SKM-1 (cell line): ENCODE results near the gene MYBPHL.
"Not testable (repeated sequence)": the region's sequence is repeated elsewhere in the genome, so short reads cannot be mapped to it uniquely, and the experiment has no call there.

Experiments
- DNase-seq: peaks from one replicate; lab custom pipeline; 2025; ENCODE audit not compliant: unreplicated experiment; lab: John Stamatoyannopoulos, UW

Gene MYBPHL

GRCh38 chr1:109307274-109308021 is 637 bp upstream of the MYBPHL start:
- no peak for DNase-seq

DNA sequence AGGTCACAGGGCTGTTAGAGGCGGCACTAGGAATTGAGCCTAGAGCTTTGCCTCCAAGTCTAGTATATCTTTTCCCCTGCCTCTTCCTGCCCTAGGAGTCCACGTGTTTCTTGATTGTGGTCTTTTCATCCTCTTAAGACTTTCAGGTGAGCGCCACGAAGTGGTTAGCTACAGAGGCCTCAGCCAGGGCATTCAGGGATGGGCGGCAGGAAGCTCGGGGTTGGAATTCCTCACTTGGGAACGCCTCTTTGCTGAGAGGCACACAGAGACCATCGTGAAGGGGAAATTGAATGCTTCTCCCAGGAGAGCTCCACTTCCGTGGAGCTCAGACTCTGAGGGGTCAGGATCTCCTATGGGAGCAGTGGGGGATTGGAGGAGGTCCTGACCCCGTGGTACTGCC is 820 bp downstream of the MYBPHL start:
- DNase-seq = not testable (repeated sequence)

GRCh38 chr1:109304226-109304920 is 2.4 kb downstream of the MYBPHL start:
- no peak for DNase-seq

- DNase-seq = no peak
Observed at GRCh38 chr1:109301874-109302273, 4.9 kb downstream of the MYBPHL start.

DNA sequence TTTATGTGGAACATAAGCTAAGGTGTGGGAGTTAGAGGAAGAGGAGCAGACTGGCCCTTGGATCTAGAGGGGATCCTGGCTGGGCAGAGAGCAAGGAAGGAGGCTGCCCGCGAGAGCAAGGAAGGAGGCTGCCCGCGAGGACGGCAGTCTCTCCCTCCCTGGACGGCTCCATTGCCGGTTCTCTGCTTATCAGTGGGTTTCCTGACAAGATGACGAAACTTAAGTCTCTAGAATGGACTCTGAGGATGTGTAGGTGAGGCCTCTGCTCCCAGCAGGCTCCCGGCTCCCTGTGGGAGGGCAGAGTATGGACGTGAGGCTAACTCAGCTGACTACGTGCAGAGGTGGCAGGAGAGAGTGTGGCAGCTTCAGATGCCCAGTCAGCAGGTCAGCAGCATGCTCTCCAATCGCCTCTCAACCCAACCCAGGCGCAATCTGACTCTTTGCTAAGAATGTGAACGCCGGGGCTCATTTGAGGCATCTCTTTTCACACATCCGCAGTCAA is 6.1 kb downstream of the MYBPHL start:
- DNase-seq = no peak

- DNase-seq = no peak
Observed at GRCh38 chr1:109299558-109300343, 7.1 kb downstream of the MYBPHL start.

GRCh38 chr1:109298666-109299557 is 7.9 kb downstream of the MYBPHL start:
- no peak for DNase-seq

DNA sequence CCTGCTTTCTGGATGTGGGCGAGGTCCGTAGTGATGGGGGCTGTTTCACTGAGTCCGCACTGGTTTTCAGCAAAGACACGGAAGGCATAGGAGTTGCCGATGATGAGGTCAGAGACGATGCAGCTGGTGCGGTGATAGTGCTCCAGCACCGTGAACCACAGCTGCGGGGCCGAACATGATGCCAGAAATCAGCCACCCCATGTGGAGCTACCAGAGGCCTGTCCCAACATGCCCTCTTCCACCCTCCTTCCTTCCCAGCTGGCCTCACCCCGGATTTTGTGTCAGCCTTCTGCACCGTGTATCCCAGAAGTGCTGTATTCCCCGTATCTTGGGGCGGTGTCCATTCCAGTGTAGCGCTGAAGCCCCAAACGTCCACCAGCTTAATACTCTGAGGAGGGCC is 10.0 kb downstream of the MYBPHL start:
- DNase-seq = no peak

DNA sequence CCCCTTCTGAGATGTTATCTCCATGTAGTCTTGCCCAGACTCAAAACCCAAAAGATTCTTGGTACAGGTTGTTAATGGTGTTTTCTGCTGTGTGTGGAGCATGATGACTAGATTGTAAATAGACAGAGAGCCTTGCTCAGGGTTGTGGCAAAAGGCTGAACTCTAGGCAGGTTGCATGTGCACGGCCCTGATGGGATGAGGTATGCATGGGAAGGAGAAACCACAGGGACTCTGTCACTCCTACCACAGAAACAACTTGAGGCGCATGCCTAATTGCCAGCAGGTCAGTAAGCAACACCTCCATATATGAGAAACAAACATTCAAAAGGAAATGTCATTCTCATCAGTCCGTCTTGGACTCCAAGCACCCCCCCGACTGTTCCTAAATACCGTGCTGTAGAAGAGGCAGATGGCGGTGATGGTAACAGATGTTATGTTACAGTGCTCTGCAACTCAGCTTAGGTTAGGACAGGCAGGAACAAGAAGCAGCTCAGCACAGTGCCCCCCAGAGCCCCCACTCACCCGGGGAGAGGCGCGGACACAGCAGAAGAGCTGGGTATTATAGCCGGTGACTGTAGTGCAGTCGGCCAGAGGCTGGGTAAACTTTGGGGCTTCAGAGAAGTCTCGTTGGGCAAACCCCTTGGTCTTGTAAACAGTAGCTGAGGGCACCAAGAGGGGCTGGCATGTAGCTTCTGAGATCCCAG is 10.9 kb downstream of the MYBPHL start:
- DNase-seq = no peak

DNA sequence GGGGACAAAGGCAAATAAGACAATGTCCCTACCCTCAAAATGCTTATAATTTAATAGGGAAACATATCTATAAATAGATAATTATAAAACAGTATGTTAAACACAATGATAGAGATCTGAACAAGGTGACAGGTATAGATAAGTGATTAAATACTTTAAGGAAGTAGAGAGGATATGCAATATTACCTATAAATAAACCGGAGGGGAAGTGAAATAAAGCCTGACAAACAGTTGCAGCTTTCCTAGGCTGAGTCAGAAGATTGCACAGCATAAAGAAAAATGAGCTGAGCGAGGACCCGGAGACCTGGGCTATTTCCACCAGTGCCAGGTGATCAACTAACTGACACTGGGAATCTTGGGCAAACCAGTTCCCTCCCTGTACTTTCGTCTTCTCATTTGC is 12.3 kb downstream of the MYBPHL start:
- peak; percentile 37 for DNase-seq

GRCh38 chr1:109293026-109293425 is 13.8 kb downstream of the MYBPHL start:
- no peak for DNase-seq

DNA sequence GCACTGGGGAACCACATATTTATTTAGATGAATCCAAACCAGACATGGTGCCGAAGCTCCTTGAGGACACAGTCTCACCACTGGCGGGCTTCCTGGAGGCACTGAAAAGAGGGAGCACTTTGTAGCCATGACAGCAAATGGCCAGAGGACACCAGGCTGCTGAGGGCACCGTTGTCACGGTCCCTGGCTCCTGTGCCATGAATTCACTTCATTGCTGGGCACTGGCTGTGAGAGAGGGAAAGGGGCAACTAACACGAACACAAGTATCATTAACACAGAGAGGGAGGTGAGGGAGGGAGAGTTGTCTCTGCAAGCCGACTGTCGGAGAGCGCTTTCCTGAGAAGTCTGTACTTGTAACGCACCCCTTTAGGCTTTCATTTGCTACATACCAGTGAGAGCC is 14.4 kb downstream of the MYBPHL start:
- no peak for DNase-seq

DNA sequence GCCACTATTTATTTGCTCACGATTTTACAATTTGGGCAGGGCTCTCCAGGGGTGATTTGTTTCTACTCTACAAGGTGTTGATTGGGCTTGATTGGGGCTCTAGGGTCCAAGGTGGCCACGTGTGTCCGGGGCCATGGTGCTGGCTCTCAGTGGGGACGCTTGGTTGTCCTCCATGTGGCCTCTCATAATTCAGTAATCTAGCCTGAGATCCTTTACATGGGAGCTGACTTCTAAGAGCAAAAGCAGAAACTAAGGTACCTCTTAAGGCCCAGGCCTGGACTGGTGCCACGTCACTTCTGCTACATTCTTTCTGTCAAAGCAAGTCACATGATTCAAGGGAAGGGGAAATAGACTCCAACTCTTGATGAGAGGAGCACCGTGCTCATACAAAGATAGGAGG is 15.8 kb downstream of the MYBPHL start:
- DNase-seq = peak; percentile 54

DNA sequence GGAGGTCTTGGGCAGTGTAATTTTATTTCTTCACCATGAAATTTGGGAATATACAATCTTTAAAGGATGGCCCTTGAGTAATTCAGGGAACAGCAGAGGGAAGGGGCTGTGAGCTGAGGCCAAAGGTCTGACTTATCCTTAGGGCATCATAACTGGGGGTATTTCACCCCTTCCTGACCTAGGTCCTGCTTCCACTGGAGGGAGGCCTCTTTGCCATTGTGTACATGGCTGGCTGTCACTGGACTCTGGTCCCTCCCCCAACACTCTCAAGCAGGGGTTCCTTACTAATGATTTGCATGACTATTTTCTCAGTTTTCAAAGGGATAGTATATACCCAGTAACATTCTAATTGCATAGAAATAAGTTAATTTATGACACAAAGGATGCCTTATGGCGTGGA is 16.7 kb downstream of the MYBPHL start:
- no peak for DNase-seq

DNA sequence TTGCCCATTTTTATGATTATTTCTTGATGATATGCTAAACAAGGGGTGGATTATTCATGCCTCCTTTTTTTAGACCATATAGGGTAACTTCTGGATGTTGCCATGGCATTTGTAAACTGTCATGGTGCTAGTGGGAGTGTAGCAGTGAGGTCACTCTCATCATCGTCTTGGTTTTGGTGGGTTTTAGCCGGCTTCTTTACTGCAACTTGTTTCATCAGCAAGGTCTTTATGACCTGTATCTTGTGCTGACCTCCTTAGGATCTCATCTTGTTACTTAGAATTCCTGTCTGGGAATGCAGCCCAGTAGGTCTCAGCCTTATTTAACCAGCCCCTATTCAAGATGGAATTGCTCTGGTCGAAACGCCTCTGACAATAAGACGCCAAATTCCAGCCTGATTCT is 20.0 kb downstream of the MYBPHL start:
- not testable (repeated sequence) for DNase-seq

DNA sequence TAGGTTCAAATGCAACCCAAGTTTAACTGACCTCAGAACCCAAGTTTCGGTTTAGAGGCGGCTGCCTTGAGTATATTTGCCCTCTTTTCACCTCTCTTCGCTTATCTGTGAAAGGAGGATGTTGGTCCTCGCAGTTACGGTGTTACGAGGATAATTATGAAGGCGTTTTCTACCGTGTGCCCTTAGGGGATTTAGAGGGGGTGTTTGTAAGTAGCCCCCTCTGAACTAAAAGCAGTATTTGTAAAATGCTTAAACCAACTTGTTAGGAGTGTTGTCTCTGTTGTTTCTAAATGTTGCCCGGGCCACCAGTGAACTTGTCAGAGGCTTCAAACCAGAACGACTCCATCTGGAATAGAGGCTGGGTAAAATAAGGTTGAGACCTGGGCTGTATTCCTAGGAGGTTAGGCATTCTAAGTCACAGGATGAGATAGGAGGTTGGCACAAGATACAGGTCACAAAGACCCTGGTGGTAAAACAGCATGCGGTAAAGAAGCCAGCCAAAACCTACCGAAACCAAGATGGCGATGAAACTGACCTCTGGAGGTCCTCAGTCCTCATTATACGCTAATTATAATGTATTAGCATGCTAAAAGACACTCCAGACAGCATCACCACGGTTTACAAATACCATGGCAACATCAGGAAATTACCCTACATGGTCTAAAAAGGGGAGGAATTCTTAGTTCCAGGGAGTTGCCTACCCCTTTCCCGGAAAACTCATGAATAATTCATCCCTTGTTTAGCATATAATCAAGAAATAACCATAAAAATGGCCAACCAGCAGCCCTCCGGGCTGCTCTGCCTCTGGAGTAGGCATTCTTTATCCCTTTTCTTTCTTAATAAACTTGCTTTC is 22.8 kb downstream of the MYBPHL start:
- no peak for DNase-seq

- peak; percentile 51 for DNase-seq
Observed at GRCh38 chr1:109282952-109283747, 23.7 kb downstream of the MYBPHL start, which contains the start of gene PSRC1. TSS of gene PSRC1 (minus strand) at chr1:109283145.

DNA sequence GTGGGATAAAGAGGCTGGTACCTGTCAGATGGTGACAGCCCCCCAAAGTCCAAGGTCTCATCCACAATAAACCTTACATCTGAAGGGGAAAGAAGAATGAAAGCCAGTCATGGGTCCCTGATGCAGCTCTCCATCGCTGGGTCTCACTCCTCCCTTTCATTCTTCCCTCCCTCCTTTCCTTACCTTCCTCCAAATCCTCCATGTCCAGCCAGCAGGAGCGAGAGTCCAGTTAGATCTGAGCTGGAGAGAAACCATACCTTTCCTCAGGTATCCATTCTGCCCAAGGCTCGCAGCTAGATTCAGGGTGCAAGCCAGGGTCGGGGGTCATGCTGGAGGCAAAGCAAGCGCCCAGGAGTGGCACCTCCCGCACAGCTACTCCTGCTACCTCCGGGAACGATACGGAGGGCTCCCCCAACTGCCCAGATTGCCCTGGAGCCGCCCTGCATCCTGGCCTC is 24.3 kb downstream of the MYBPHL start:
- DNase-seq = no peak
